ENCODE results near the gene PDE11A.

DNA sequence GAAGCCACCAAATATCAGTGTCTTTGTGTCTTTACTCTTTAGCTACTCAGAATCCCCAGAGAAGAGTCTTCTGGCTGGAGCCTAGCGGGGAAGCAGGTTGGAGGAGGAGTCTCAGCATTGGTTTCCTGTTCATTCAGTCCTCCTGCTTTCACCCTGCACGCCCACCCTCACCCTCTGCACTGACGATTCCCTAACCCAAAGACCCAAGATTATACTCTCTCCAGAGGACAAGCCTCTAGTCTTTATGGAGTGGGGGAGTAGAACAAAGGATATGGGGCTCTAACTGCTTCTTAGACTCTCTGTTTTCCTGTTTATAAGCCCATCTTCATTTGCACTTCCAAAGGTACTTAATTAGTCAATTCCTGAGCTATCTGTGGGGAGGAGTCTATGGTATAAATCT is 341.2 kb downstream of the PDE11A start:
- TF ChIP-seq ZNF70 (CRISPR knock-in tag; IDR thresholded peaks at IDR 0.05) = no peak
- TF ChIP-seq ESRRG (CRISPR knock-in tag; IDR thresholded peaks at IDR 0.05) = no peak
